Thyroid gland (tissue), 4 donors: Measurements from ENCODE around the gene CD22.

Experiments
- POLR2A ChIP-seq, 2 donors: fragments of 450-650 bp; IDR thresholded peaks; one replicate each; pipeline ENCODE4 v1.6.1; 2017; ENCODE audit warnings: antibody characterized with exemption in 2 of 2, mild to moderate bottlenecking in 2 of 2, moderate library complexity in 1 of 2
- TF ChIP-seq, protein P1 (sequence below), 6 experiments: fragments of 200-600 bp in 3 of 6; fragments of 450-650 bp in 3 of 6; sonication (generic) in 3 of 6; IDR thresholded peaks; one replicate each; pipeline ENCODE4 v1.5.1; 2016 to 2019; ENCODE audit warnings: antibody characterized with exemption in 6 of 6, mild to moderate bottlenecking in 2 of 6, inconsistent platforms in 1 of 6, moderate library complexity in 1 of 6

DNA sequence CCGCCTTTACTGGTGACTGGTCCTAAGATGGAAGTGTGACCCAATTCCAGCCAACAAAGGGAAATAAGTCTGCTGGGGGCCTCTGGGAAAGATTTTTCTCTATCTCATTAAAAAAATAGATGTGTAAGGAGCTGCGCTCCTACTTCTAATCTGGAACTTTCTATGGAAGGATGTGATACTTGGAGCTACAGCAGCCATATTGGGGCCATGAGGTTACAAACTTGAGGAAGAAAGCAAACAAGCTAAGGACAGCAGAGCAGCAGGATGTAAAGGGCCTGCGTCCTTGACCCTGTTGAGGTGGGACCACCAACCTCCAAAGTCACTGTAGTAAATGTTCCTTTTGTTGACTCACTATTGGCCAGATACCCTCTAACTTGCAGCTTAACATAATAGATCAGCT lies 49.4 kb downstream of the CD22 start:
- TF ChIP-seq, protein P1, sequence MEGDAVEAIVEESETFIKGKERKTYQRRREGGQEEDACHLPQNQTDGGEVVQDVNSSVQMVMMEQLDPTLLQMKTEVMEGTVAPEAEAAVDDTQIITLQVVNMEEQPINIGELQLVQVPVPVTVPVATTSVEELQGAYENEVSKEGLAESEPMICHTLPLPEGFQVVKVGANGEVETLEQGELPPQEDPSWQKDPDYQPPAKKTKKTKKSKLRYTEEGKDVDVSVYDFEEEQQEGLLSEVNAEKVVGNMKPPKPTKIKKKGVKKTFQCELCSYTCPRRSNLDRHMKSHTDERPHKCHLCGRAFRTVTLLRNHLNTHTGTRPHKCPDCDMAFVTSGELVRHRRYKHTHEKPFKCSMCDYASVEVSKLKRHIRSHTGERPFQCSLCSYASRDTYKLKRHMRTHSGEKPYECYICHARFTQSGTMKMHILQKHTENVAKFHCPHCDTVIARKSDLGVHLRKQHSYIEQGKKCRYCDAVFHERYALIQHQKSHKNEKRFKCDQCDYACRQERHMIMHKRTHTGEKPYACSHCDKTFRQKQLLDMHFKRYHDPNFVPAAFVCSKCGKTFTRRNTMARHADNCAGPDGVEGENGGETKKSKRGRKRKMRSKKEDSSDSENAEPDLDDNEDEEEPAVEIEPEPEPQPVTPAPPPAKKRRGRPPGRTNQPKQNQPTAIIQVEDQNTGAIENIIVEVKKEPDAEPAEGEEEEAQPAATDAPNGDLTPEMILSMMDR (IDR thresholded peaks at IDR 0.05): no peak
- no peak for TF ChIP-seq POLR2A (IDR thresholded peaks at IDR 0.05)
